OCI-LY7 (cell line): ENCODE data around the gene SLC13A2. TPM values are rescaled to one million over a fixed set of nuclear protein-coding genes. Genes with fewer than 3 reads are reported as not detected.

Source experiments
- BruUV-seq: library from RNA; stranded (reverse); fragments of 400-500 nt; replicated peaks from 2 replicates; lab custom pipeline; 2021; lab: Mats Ljungman, UMichigan
- CTCF ChIA-PET: fragments of 300-600 bp; sonication (Branson Sonifier 250); formaldehyde crosslinking; loops from one replicate; lab custom pipeline; 2022; ENCODE audit warnings: antibody characterized with exemption; ENCODE audit not compliant: unreplicated experiment; lab: Charles Lee
- POLR2A ChIA-PET: fragments of 300-600 bp; sonication (Branson Sonifier 250); formaldehyde crosslinking; loops from one replicate; lab custom pipeline; 2022; ENCODE audit warnings: antibody characterized with exemption; lab: Charles Lee
- DNase-seq: peaks from one replicate; pipeline ENCODE4 v3.0.0-alpha.2; 2015; ENCODE audit warnings: low spot score
- H2AFZ ChIP-seq: fragments of 200-600 bp; sonication (generic), shearing (Covaris generic); 2 replicates; pipeline ENCODE4 v1.6.1; 2014; ENCODE audit warnings: mild to moderate bottlenecking, antibody characterized with exemption, low read length, moderate library complexity
- H3K27ac ChIP-seq: fragments of 200-600 bp; sonication (generic); 2 replicates; pipeline ENCODE4 v1.5.1; 2014; ENCODE audit warnings: mixed run types, low read depth, mild to moderate bottlenecking, moderate library complexity, low read length, inconsistent platforms; ENCODE audit not compliant: poor library complexity, severe bottlenecking
- H3K36me3 ChIP-seq: fragments of 200-600 bp; sonication (generic); 2 replicates; pipeline ENCODE4 v1.6.1; 2014; ENCODE audit warnings: mild to moderate bottlenecking, antibody characterized with exemption, low read length, moderate library complexity, mixed read lengths; ENCODE audit not compliant: insufficient read depth
- H3K4me1 ChIP-seq: fragments of 200-600 bp; sonication (generic); 2 replicates; pipeline ENCODE4 v1.5.1; 2014; ENCODE audit warnings: mild to moderate bottlenecking, low read length; ENCODE audit not compliant: insufficient read depth, poor library complexity, severe bottlenecking
- H3K4me2 ChIP-seq: fragments of 200-600 bp; sonication (generic); 2 replicates; pipeline ENCODE4 v1.6.1; 2014; ENCODE audit warnings: mild to moderate bottlenecking, low read length
- H3K4me3 ChIP-seq: fragments of 200-600 bp; sonication (generic); 2 replicates; pipeline ENCODE4 v1.5.1; 2014; ENCODE audit warnings: mild to moderate bottlenecking, low read depth, low read length; ENCODE audit not compliant: poor library complexity, severe bottlenecking
- H3K79me2 ChIP-seq: fragments of 200-600 bp; sonication (generic); 2 replicates; pipeline ENCODE4 v1.6.1; 2016; ENCODE audit warnings: low read depth, mild to moderate bottlenecking, low read length, moderate library complexity, mixed read lengths; ENCODE audit not compliant: insufficient read depth
- H3K9me2 ChIP-seq: fragments of 200-600 bp; sonication (generic); 2 replicates; pipeline ENCODE4 v1.6.1; 2016; ENCODE audit warnings: mild to moderate bottlenecking, low read length, mixed read lengths; ENCODE audit not compliant: insufficient read depth
- H3K9me3 ChIP-seq: fragments of 200-600 bp; sonication (generic); 2 replicates; pipeline ENCODE4 v1.6.1; 2014; ENCODE audit warnings: mild to moderate bottlenecking, mixed run types, low read length, mixed read lengths
- H4K20me1 ChIP-seq: fragments of 200-600 bp; sonication (generic); 2 replicates; pipeline ENCODE4 v1.6.1; 2014; ENCODE audit warnings: mild to moderate bottlenecking, antibody characterized with exemption, low read length, moderate library complexity, mixed read lengths; ENCODE audit not compliant: insufficient read depth
- CTCF ChIP-seq: fragments of 200-600 bp; sonication (generic); conservative IDR thresholded peaks from 2 replicates; pipeline ENCODE4 v1.5.1; 2014; ENCODE audit warnings: mild to moderate bottlenecking, antibody characterized with exemption, low read length, moderate library complexity, mixed read lengths
- EZH2phosphoT487 ChIP-seq: fragments of 200-600 bp; sonication (generic); IDR thresholded peaks from 2 replicates; pipeline ENCODE4 v1.6.1; 2018; ENCODE audit warnings: low read depth, borderline replicate concordance, mild to moderate bottlenecking, mixed run types, antibody characterized with exemption, low read length, moderate library complexity, mixed read lengths
- intact Hi-C: fragments of 100-400 bp; cut with micrococcal nuclease; formaldehyde crosslinking; loops from one replicate; pipeline ENCODE4 v1.10.0; 2022; ENCODE audit not compliant: unreplicated experiment
- total RNA-seq, 2 experiments: library from RNA; depleted of rRNA in 1 of 2; stranded (reverse); fragments of >200 nt in 1 of 2; shearing (Covaris generic) in 1 of 2; gene quantifications; 2 replicates each; pipeline ENCODE4 v1.2.3, GENCODE V29; 2014 to 2022

SLC13A2 gene
- total RNA-seq, 2 experiments from 2014 or later = not detected

- H3K9me3 ChIP-seq = no peaks in the 10 kb centered on the region
- no peaks in the 10 kb centered on the region for H3K79me2 ChIP-seq
- no peak overlapping the region for H3K4me3 ChIP-seq
- no peak for DNase-seq
- no peaks in the 10 kb centered on the region for H4K20me1 ChIP-seq
- no TSS peak for BruUV-seq
- no peaks in the 10 kb centered on the region for H3K4me1 ChIP-seq
- H3K27ac ChIP-seq = no peak overlapping the region
- H2AFZ ChIP-seq = no peak overlapping the region
- TF ChIP-seq EZH2phosphoT487 (no peak), CTCF (no peak)
- intact Hi-C loops = no loop called here
- H3K9me2 ChIP-seq = no peaks in the 10 kb centered on the region
- H3K36me3 ChIP-seq = no peaks in the 10 kb centered on the region
- CTCF ChIA-PET = no interaction called here
- no peak overlapping the region for H3K4me2 ChIP-seq
- POLR2A ChIA-PET = no interaction called here
These were observed 29.4 kb upstream of the SLC13A2 start for GRCh38 chr17:28443901-28444638.

GRCh38 chr17:28446716-28447395 is 26.6 kb upstream of the SLC13A2 start:
- no peak for DNase-seq
- no peak overlapping the region for H3K27ac ChIP-seq
- H3K9me3 ChIP-seq = no peaks in the 10 kb centered on the region
- no peak overlapping the region for H2AFZ ChIP-seq
- H4K20me1 ChIP-seq = no peaks in the 10 kb centered on the region
- H3K9me2 ChIP-seq = no peaks in the 10 kb centered on the region
- TF ChIP-seq CTCF (no peak), EZH2phosphoT487 (no peak)
- BruUV-seq = no TSS peak
- ChIA-PET POLR2A (no interaction called here), CTCF (no interaction called here)
- no peaks in the 10 kb centered on the region for H3K4me1 ChIP-seq
- H3K79me2 ChIP-seq = no peaks in the 10 kb centered on the region
- H3K4me3 ChIP-seq = no peak overlapping the region
- H3K36me3 ChIP-seq = no peaks in the 10 kb centered on the region
- intact Hi-C loops = no loop called here
- no peak overlapping the region for H3K4me2 ChIP-seq

- DNase-seq = no peak
- ChIA-PET POLR2A (no interaction called here), CTCF (no interaction called here)
- no TSS peak for BruUV-seq
- no peaks in the 10 kb centered on the region for H3K79me2 ChIP-seq
- TF ChIP-seq EZH2phosphoT487 (no peak), CTCF (no peak)
- H4K20me1 ChIP-seq = no peaks in the 10 kb centered on the region
- H3K4me1 ChIP-seq = no peaks in the 10 kb centered on the region
- no peak overlapping the region for H3K27ac ChIP-seq
- intact Hi-C loops = no loop called here
- H3K36me3 ChIP-seq = no peaks in the 10 kb centered on the region
- H3K9me3 ChIP-seq = no peaks in the 10 kb centered on the region
- H3K9me2 ChIP-seq = no peaks in the 10 kb centered on the region
- H3K4me2 ChIP-seq = no peak overlapping the region
- no peak overlapping the region for H2AFZ ChIP-seq
- H3K4me3 ChIP-seq = no peak overlapping the region
These were observed 26.1 kb upstream of the SLC13A2 start for GRCh38 chr17:28447396-28447760.
